HEK293T (cell line): Measurements from ENCODE around the gene SYNJ2.

Experiments
- BHLHE40 ChIP-seq: fragments of 450-650 bp; IDR thresholded peaks from 2 replicates; pipeline ENCODE4 v1.6.1; 2016; ENCODE audit warnings: mild to moderate bottlenecking, moderate library complexity, borderline replicate concordance
- L3MBTL2 ChIP-seq: fragments of 450-650 bp; conservative IDR thresholded peaks from 2 replicates; pipeline ENCODE4 v1.6.1; 2016; ENCODE audit warnings: mild to moderate bottlenecking
- LEF1 ChIP-seq: fragments of 450-650 bp; IDR thresholded peaks from 2 replicates; pipeline ENCODE4 v1.6.1; 2017; ENCODE audit warnings: mild to moderate bottlenecking, borderline replicate concordance
- NFRKB ChIP-seq: fragments of 450-650 bp; IDR thresholded peaks from 2 replicates; pipeline ENCODE4 v1.6.1; 2016; ENCODE audit warnings: mild to moderate bottlenecking, moderate library complexity
- SP1 ChIP-seq: fragments of 450-650 bp; IDR thresholded peaks from 2 replicates; pipeline ENCODE4 v1.6.1; 2017
- TF ChIP-seq, protein P1 (sequence below): fragments of 450-650 bp; IDR thresholded peaks from 2 replicates; pipeline ENCODE4 v1.6.1; 2016

- TF ChIP-seq BHLHE40 (no peak), SP1 (no peak), L3MBTL2 (no peak), NFRKB (no peak), LEF1 (no peak)
- TF ChIP-seq, protein P1, sequence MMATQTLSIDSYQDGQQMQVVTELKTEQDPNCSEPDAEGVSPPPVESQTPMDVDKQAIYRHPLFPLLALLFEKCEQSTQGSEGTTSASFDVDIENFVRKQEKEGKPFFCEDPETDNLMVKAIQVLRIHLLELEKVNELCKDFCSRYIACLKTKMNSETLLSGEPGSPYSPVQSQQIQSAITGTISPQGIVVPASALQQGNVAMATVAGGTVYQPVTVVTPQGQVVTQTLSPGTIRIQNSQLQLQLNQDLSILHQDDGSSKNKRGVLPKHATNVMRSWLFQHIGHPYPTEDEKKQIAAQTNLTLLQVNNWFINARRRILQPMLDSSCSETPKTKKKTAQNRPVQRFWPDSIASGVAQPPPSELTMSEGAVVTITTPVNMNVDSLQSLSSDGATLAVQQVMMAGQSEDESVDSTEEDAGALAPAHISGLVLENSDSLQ: no peak
Observed at GRCh38 chr6:158040804-158041347, 59.2 kb downstream of the SYNJ2 start.
